Right ventricle myocardium superior (tissue), 1 donor: ENCODE measurements around the gene SLC29A2. TPM values are rescaled to one million over a fixed set of nuclear protein-coding genes. Genes with fewer than 3 reads are reported as not detected.
"Not testable (repeated sequence)": the region's sequence is repeated elsewhere in the genome, so short reads cannot be mapped to it uniquely, and the experiment has no call there.

ENCODE experiments used
- ATAC-seq: fragments of 200-7000 bp; cut with Tn5 transposase; one replicate; pipeline ENCODE4 v1.9.1; 2020; ENCODE audit warnings: mild to moderate bottlenecking; ENCODE audit not compliant: poor library complexity
- DNase-seq: peaks from one replicate; pipeline ENCODE4 v3.0.0-alpha.2; 2020
- intact Hi-C: fragments of 100-400 bp; cut with DNase I; formaldehyde crosslinking; loops from one replicate; pipeline ENCODE4 v1.11.2; 2022
- total RNA-seq: library from RNA; stranded (reverse); fragmentation: NEBNext Ultra II Directional; extraction: Animal tissue kit (Norgen Biotek cat#: 25700); gene quantifications from one replicate; pipeline ENCODE4 v1.2.1, GENCODE V29; 2021
- donor health status: DM: no; HTN: yes; CAD: no; lungs with severe emphysema.

The SLC29A2 gene
- total RNA-seq, 1 donor from 2014 or later, result 16.3 TPM

DNA sequence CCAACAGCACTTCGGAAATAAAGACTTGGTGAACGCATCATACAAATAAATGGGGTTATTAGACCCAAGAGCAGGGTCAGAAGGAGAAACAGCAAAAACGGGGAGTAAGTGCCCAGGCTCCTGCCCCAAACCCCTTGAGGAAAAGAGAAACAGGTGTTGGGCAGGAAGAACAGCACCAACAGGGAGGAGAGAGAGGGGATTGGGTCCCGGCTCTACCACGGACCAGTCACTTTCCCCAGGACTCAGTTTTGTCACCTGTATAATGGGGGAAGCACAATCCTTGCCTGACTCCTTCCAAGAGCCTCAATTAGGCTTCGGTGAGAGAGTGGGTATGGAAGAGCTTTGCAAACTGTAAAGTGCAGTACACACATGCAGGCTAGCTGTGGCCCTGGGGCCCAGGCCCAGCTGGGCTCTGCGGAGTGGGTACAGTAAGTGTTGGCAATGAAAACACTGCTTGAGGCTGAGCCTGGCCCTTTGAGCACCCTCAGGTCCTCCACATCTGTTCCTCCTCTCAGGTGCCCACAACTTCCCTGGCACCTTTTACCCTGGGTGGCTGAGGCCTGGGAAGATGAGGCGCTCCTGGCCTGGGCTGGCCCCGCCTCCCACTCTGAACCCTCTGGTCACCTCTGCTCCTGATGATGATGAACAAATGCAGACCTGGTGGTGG lies 8.9 kb downstream of the SLC29A2 start:
- ATAC-seq (no peak), DNase-seq (no peak)
- intact Hi-C loops, result no loop called here

DNA sequence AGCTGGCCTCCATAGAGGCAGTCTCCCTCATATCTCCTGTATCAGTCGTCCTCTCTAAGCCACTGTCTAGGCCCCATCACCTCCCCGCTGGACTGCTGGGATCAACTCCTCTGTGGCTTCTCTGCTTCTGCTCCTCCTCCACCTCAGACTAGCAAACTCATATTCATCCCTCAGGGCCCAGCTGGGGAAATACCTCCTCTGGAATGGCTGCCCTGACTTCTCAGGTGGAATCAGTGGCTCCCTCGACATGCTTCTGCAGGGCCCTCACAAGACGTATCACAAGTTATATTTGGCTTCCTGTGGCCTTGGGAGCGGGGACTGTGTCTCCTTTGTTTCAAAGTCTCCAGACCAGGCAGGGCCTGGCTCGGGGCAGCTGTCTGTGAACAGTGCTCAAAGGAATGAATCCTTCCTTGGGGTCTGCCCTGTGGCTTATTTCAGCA lies 10.0 kb downstream of the SLC29A2 start:
- intact Hi-C loops, result no loop called here
- DNase-seq, result no peak
- no peak for ATAC-seq

DNA sequence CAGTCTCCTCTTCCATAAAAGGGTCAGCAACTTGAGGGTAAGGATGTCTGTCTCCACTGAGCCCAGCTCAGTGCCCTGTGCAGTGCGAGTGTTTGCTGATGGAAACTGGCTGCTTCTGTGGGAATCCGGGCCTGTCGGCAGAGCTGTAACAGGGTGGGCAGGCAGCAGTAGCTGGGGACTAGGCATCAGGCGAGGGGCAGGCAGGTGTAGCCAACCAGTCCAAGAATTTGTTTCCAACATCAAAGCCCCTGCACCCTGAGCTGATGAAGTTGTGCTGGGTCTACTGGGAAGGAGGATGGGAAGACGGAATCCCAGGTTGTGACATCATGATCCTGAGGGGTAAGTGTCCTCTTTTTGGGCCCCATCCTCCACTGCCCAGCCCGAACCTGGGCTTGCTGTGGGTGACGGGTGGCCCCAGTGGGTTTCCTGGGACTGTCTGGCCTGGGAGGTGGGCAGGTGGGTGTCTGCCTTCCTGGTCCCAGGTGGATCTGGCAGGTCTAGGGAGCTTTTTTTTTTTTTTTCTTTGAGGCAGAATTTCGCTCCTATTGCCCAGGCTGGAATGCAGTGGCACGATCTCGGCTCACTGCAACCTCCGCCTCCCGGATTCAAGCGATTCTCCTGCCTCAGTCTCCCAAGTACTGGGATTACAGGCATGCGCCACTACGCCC lies 11.0 kb downstream of the SLC29A2 start:
- ATAC-seq, result no peak

DNA sequence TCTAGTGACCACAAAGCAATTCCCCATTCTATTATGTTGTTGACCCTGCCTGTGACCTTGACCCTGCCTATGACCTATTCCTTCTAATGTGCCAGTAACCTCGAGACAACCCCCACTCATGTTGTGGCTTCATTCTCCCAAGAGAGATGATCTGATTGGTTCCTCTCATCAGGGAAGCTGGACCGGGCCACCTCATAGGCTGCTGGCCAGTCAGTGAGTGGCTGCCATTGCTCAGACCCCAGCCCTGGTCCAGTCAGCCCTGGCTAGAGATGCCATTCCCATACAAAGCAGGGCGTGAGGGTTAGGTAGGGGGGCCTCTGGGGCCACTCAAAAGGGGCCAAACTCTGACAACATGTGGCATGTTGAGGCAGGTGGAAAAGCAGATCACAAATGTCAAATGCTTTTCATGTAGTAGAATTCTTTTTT lies 11.9 kb downstream of the SLC29A2 start:
- DNase-seq (no peak), ATAC-seq (no peak)
- intact Hi-C loops, result no loop called here

More for the DNA sequence above, 11.0 kb downstream of the SLC29A2 start:
- no peak for DNase-seq
- intact Hi-C loops, result no loop called here

DNA sequence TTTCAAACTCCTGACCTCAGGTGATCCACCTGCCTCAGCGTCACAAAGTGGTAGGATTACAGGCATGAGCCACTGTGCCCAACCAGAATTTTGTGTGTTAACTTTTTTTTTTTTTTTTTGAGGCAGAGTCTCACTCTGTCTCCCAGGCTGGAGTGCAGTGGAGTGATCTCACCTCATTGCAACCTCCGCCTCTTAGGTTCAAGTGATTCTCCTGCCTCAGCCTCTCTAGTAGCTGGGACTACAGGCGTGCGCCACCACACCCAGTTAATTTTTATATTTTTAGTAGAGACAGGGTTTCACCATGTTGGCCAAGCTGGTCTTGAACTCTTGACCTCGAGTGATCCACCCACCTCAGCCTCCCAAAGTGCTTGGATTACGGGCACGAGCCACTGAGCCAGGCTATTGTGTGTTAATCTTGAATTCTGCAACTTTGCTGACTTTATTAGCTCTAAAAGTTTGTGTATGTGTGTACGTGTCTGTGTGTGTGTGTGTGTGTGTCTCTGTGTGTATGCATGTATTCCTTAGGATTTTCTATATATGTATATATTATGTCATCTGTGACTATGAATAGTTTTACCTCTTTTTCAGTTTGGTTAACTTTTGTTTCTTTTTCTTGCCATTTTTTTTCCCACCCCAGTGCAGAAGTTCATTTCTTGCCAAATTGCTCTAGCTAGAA lies 20.9 kb downstream of the SLC29A2 start:
- DNase-seq, ATAC-seq, intact Hi-C loops: not testable (repeated sequence)

DNA sequence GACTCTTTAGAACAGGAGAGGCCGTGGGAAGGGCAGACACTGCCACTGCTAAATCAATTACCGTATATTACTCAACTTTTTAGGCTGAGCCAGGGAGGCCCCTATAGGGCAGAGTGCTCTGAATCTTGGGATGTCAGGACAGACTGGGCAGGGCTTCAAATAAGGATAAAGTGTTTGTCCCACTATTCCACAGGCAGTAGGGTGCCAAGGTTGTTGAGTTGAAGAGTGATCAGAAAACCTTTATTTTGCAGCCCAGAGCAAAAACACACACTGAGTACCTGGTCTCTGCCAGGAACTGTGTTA lies 22.5 kb downstream of the SLC29A2 start:
- intact Hi-C loops, result no loop called here
- ATAC-seq, result no peak

DNA sequence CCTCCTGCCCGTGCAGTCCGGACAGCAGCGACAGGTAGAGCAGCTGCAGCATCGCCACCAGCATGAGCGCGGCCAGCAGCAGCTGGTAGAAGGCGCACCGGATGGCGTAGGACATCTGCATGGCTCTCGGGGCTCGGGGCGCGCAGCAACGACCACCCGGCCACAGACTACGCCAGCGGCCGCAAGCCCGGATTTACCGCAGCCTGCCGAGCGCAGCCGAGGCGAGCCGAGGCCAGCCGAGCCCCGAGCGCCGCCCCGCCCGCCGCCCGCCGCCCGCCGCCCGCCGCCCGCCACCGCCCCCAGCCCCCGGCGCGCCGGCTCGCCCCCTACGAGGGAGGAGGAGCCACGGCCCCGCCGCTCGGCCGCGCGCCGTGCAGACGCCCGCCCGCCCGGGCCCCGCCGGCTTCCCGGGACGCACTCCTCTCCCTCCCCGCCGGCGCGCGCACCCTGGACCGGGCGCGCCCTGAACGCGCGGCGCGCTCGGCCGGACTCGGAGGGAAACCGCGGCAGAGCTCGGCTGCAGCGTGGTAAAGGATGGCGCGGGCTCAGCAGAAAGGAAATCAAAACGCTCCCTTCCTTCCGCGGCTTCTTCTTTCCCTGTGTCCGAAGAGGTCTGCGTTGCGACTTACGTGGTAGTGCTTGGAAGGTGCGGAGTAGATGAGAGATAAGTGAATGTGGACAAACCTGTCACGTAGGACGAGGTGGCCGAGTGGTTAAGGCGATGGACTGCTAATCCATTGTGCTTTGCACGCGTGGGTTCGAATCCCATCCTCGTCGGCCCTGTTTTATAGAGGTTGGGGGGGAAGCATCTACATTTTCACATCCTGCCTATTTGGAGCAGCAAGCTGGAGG lies 23.9 kb downstream of the SLC29A2 start, which contains the start of gene B4GAT1:
B4GAT1 (minus strand) TSS at position 205 of the 852 bp plus-strand sequence; CDS start at position 121, 84 bp downstream.
- intact Hi-C loops, result no loop called here

More for the DNA sequence above, 22.5 kb downstream of the SLC29A2 start:
- no peak for DNase-seq

DNA sequence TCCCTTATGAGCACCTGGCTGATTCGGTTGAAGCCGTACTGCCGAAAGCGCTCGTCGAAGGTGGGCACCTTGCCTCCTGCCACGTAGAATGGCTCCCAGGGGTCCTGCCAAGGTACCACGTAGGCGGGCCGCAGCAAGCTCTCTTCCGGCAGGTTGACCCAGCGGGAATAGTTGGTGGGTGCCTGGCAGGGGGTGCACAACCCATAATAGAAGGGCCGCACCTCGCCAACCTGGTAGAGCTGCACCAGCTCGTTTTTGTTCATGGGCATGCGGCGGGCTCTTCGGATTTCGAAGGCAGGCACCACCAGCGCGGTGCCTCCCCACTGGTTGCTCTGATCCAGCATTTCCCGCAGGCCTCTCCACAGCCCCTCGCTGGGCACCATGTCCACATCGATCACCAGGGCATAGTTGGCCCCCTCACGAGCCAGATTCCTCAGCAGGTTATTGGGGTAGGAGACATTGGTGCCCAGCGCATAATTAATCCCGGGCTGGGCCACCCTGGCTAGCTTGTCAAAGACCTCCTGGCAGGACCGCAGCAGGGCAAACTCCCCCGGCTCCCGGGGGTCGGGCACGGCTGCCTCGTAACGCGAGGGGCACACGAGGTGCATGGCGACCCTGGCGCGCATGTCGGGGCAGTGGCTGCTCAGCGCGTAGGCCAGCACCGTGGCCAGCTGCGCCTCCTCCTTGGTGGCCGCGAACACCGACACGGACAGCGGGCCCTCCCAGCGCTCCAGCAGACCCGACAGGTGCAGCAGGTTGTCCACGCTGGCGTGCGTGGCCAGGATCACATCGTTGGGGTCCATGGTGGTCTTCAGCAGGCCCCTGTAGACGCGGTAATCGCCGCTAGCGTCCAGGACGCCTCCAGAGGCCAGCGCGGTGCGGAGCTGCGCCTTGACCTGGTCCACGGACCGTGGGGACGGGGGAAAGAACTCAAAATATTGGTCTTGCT lies 24.8 kb downstream of the SLC29A2 start:
- DNase-seq (no peak), ATAC-seq (peak; percentile 18)
- intact Hi-C loops, result no loop called here

More for the DNA sequence above, 23.9 kb downstream of the SLC29A2 start, which contains the start of gene B4GAT1:
- DNase-seq (peak; percentile 82), ATAC-seq (peak; percentile 76)

DNA sequence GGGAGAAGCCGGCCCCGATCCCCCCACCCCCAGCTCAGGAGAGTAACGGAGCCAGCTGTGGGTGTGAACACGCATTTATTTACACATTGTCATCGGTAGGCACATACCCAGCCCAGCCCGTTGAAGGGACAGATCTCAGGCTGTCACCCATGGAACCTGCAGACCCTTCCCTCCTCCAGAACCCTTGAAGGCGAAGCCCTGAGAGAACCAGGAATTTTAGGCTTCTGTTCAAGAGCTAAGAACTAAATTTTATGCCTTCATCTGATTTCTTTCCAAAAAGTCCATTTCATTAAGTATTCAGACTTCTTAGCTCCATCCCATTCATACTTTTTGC lies 26.3 kb downstream of the SLC29A2 start:
- intact Hi-C loops, result no loop called here
- peak; percentile 14 for ATAC-seq
- DNase-seq, result no peak

DNA sequence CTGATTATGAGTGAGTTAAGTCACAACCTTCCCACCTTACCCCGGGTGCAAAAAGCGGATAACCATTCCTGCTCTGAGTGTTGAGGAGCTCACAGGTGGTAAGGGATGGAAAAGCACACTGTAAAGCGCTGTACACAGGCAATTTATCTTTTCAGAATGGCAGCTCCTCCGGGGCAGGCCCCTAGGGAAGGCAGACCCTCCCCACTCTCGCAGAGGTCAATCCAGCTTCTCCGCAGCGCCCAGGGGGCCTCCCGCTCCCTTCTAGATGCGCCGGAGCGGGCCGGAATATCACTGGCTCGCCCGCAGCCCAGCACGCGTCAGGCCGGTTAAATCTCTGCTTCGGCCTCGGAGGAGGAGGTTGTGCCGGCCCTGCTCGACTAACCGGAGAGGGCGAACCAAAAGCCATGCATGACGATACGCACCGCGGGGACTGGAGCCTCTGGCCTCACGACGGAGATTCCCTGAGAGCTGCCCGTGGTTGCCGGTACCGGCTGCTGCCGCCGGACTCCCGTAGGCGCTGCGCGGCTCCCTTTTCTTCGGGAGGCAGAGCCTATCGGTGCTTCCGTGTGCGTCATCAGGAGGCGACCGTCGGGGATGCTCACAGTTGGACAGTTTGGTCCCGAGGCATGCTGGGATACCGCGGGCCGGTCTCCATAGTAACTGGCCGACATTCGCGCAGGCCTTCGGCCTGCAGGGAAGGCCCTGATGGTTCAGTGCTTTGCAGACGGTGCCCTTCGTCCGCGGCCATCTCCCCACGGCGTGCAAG lies 26.8 kb downstream of the SLC29A2 start, which contains the start of gene BRMS1:
BRMS1 (minus strand) TSS at position 555 of the 766 bp plus-strand sequence. CDS start 2,870 bp downstream, outside the sequence.
- intact Hi-C loops, result no loop called here
- peak; percentile 90 for ATAC-seq
- DNase-seq, result peak; percentile 100

DNA sequence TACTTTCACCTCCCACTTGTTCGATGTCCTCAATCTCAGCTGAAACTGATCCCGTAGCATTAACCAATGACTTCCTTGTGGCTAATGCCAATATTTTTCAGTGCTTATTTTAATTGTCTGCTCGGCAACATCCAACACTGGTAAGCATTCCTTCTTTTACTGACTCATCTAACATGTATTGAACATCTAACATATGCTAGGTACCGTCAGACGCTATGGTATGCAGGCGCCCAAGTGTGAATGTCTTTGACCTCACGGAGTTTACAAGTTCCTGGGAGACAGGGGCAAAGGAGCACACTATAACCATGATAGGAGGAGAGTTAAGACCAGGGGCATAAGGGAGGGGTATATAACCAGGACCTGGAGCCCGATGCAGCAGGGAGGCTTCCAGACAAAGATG lies 28.4 kb downstream of the SLC29A2 start:
- DNase-seq, result peak; percentile 8
- ATAC-seq, result no peak
- intact Hi-C loops, result no loop called here

DNA sequence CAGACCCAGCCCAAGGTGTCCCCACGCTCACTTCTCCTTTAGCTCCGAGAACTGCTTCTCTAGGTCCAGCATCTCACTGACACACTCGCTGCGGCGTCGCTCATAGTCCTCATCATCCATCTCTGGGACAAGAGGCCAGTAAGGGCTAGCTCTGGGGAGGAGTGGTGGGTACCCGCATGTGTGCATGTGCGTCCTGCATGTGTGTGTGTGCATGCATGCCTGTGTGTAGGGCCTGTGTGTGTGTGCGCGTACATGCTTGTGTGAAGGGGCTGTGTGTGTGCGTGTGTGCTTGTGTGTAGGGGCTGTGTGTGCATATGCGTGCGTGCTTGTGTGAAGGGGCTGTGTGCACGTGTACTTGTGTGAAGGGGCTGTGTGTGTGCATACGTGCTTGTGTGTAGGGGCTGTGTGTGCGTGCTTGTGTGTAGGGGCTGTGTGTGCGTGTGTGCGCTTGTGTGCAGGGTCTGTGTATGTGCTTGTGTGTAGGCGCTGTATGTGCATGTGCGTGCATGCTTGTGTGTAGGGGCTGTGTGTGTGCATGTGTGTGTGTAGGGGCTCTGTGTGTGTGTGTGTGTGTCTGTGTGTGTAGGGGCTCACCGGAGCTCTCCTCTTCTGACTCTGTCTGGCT lies 29.9 kb downstream of the SLC29A2 start:
- DNase-seq, result peak; percentile 35
- no peak for ATAC-seq
- intact Hi-C loops, result no loop called here

DNA sequence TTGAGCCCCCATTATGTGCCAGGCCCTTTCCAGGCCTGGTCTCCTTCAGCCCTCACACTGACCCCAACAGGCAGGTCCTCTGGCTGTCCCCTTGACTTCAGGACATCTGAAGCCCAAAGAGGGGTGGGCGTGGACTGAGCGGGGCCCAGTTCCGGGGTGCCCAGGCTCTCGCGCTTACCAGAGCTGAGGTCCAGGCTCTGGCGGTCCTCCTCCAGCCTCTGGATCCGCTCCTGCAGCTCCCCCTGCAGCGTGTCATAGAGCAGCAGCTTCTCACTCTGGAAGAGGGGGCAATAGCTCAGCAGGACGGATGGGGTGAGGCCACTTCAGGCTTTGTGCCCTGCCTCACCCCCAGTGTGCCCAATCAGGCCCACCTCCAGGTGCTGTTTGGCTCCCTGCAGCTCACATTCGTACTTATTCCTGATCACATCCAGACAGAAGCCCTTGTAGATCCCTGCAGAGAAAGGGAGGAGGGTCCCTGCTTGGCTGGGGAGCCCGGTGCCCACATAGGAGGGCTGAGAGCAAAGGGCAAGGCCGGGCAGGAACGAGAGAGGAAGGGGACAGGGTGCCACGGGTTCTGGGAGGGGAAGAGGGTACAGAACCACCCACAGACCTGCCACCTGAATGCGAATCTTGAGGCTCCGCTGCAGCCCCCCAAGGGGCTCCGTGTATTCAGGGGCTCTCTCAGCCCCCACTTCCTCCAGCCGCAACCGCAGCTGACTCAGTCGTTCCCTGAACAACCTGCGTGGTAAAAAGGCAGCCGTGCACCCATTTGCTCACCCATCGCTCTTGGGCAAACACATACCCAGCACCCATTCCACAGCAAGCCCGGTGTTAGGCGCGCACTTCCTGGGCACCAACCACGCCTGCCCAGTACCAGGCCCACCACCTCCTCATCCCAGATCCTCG lies 30.7 kb downstream of the SLC29A2 start:
- DNase-seq (peak; percentile 17), ATAC-seq (no peak)
- intact Hi-C loops, result no loop called here

DNA sequence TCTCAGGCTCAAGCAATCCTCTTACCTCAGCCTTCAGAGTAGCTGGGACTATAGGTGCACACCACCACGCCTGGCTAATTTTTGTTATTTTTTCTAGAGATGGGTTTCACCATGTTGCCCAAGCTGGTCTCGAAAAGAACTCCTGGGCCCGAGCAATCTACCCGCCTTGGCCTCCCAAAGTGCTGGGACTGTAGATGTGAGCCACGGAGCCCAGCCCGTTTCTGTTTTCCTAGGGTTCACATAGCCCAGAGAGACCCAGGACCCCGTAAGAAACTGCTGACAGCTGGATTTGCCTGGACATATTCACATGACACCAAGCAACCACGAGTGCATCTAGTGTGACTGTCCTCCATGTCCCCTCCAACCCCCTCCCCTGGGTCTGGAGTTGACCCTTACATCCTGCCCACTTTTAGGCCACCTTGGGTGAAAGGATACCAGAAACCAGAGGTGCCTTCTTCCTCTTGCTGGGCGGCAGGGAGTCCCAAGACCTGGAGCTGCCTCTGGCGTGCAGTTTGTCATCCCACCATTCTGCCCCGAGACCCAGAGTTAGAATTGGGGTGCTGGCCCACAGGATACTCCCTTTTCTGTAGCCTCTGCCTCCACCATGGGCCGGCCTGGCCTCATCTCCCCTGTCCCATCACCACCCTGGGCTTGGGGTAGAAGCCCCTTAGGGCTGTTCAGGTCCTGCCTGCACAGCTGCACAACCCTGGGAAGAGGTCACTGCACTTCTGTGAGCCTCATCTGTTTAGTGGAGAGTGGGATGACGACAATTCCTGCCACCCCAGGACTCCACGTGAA lies 31.7 kb downstream of the SLC29A2 start:
- DNase-seq (peak; percentile 29), ATAC-seq (no peak)
- intact Hi-C loops, result no loop called here

DNA sequence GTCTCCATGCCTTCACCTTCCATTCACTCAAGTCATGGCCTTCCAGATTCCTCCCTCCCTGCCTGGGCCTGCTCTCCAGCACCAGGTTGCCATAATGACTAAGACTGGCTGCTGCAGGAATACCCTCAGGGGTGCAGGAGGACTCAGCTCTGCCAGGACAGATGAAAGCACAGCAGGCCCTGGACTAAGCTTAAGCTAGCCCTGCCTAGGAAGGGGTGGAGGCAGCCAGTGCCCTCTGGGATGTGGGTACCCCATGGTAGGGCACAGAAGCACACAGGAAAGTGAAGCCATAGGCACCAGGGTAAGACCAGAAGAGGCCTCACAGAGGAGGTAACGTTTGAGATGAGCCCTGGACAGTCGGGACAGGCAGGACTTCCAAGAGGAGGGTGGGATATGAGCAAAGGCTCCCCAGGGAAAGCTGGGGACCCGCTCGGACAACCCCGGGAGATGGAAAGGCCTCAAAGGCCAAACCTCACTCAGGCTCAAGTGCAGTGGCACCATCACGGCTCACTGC lies 32.3 kb downstream of the SLC29A2 start:
- intact Hi-C loops, result no loop called here
- peak; percentile 11 for DNase-seq
- ATAC-seq, result no peak
